Measurements from ENCODE around the gene NEDD4L.
A peak's percentile ranks its signal among the peaks of the same experiment; 100 is the strongest.

The NEDD4L gene

GRCh38 chr18:58207520-58208152, 163.6 kb downstream of the NEDD4L start:
- TF ChIP-seq, protein P1, sequence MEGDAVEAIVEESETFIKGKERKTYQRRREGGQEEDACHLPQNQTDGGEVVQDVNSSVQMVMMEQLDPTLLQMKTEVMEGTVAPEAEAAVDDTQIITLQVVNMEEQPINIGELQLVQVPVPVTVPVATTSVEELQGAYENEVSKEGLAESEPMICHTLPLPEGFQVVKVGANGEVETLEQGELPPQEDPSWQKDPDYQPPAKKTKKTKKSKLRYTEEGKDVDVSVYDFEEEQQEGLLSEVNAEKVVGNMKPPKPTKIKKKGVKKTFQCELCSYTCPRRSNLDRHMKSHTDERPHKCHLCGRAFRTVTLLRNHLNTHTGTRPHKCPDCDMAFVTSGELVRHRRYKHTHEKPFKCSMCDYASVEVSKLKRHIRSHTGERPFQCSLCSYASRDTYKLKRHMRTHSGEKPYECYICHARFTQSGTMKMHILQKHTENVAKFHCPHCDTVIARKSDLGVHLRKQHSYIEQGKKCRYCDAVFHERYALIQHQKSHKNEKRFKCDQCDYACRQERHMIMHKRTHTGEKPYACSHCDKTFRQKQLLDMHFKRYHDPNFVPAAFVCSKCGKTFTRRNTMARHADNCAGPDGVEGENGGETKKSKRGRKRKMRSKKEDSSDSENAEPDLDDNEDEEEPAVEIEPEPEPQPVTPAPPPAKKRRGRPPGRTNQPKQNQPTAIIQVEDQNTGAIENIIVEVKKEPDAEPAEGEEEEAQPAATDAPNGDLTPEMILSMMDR (IDR thresholded peaks at IDR 0.05; ENCODE audit: low read depth, low read length): no peak
- Histone ChIP-seq H3K27ac (no peak overlapping the region), H3K9me3 (ENCODE audit: severe bottlenecking) (no peaks in the 10 kb centered on the region), H3K27me3 (ENCODE audit: insufficient read depth, low read depth, severe bottlenecking) (no peaks in the 10 kb centered on the region), H3K4me3 (ENCODE audit: low read depth, low read length) (no peak overlapping the region), H3K36me3 (no peaks in the 10 kb centered on the region; the same call in 1 of the 2 replicates)
- no peak for DNase-seq

DNA sequence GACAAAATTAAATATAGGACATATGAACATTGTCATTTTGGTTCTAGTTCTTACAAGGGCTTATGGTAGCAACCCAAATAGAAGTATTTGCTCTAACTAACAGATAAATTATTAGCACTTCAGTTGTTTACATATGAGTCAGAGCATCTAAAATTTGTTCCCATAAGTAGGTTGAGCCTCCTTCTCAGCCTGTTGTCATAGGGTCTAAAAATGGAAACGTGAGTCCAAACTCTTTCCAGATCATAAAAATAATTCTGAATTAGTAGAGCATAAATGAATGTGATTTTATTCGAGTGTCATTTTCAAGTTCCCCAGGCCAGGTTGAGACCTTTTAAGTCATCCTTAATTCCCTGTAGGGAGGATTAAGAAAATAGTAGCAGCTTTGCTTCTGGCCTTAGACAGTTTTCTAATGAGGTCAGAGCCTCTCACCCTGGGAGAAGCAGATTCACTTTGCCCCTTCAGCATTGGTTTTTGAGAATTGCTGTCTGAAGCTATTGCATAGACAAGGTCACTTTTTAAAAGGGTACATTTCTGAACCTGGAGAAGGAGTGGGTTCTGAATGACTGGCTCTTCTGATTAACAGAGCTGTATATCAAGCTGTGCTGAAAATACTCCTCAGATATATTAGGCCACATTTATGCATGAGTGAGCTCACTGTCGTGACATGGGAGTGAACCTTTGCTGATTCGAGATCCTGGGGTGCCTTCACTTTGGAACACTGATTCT, 164.3 kb downstream of the NEDD4L start:
- no peak overlapping the region for H3K4me3 ChIP-seq (ENCODE audit: low read depth, low read length)
- H3K27ac ChIP-seq: peak overlapping the region; percentile 9; the same call in 1 of the 2 replicates
- no peak for DNase-seq
- no peaks in the 10 kb centered on the region; the same call in 1 of the 2 replicates for H3K36me3 ChIP-seq
- TF ChIP-seq, protein P1 (IDR thresholded peaks at IDR 0.05; ENCODE audit: low read depth, low read length): no peak
- H3K27me3 ChIP-seq (ENCODE audit: insufficient read depth, low read depth, severe bottlenecking): no peaks in the 10 kb centered on the region
- H3K9me3 ChIP-seq (ENCODE audit: severe bottlenecking): no peaks in the 10 kb centered on the region

DNA sequence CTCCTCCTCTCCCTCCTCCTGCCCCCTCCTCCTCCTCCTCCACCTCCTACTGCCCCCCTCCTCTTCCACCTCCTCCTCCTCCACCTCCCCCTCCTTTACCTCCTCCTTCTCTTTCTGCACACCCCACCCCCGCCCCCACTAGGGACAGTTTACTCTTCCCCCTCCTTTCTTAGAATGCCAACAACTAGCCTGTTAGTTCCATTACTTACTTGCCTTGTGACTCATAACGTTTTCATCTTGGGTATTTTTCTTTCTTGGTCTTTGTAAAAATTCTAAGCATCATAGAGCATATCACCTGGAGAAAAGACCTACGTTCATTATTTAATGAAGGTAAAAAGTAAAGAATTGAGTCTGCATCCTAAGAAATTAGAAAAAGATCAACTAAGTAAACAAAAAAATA, 165.3 kb downstream of the NEDD4L start:
- H3K27ac ChIP-seq: no peak overlapping the region
- no peak overlapping the region for H3K4me3 ChIP-seq (ENCODE audit: low read depth, low read length)
- no peaks in the 10 kb centered on the region; the same call in 1 of the 2 replicates for H3K36me3 ChIP-seq
- H3K9me3 ChIP-seq (ENCODE audit: severe bottlenecking): no peaks in the 10 kb centered on the region
- DNase-seq: no peak
- TF ChIP-seq, protein P1 (IDR thresholded peaks at IDR 0.05; ENCODE audit: low read depth, low read length): no peak
- no peaks in the 10 kb centered on the region for H3K27me3 ChIP-seq (ENCODE audit: insufficient read depth, low read depth, severe bottlenecking)

GRCh38 chr18:58211510-58211909, 167.5 kb downstream of the NEDD4L start:
- H3K27me3 ChIP-seq (ENCODE audit: insufficient read depth, low read depth, severe bottlenecking): no peaks in the 10 kb centered on the region
- H3K27ac ChIP-seq: no peak overlapping the region
- no peaks in the 10 kb centered on the region for H3K36me3 ChIP-seq
- no peaks in the 10 kb centered on the region for H3K9me3 ChIP-seq (ENCODE audit: severe bottlenecking)
- no peak overlapping the region for H3K4me3 ChIP-seq (ENCODE audit: low read depth, low read length)
- TF ChIP-seq, protein P1 (IDR thresholded peaks at IDR 0.05; ENCODE audit: low read depth, low read length): no peak
- DNase-seq: no peak

GRCh38 chr18:58212274-58212673, 168.2 kb downstream of the NEDD4L start:
- Histone ChIP-seq H3K9me3 (ENCODE audit: severe bottlenecking) (no peaks in the 10 kb centered on the region), H3K36me3 (no peaks in the 10 kb centered on the region), H3K27ac (no peak overlapping the region), H3K4me3 (ENCODE audit: low read depth, low read length) (no peak overlapping the region), H3K27me3 (ENCODE audit: insufficient read depth, low read depth, severe bottlenecking) (no peaks in the 10 kb centered on the region)
- TF ChIP-seq, protein P1 (IDR thresholded peaks at IDR 0.05; ENCODE audit: low read depth, low read length): no peak
- no peak for DNase-seq

All from WERI-Rb-1 (cell line).